ENCODE measurements around the gene FGF14.
A peak's percentile ranks its signal among the peaks of the same experiment; 100 is the strongest.

The FGF14 gene

DNA sequence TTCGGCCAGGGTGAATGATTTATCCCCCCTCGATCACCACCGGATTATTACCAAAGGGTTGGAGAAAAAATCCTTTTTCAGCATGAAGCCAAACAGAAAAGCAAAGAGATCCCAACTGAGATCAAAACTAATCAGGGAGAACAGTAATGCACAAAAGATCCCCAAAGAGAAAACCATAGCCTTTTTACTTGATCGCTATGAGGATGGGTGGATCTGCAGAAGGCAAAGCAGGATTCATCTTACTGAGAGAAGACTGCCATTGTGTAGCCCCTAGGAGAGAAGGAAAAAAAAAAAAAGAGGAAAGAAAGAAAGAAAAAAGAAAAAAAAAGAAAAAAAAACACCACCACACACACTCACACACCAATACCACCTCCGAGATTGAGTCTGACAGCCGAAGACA is at the start of gene FGF14:
FGF14 (minus strand) TSS at position 283 of the 400 bp plus-strand sequence.
- Mint-ChIP-seq H3K27ac (peak within 1 kb of the TSS; percentile 62), H3K36me3 (no peaks in the 10 kb centered on the region), H3K9me3 (no peaks in the 10 kb centered on the region), H3K4me1 (peaks cover 29% of the 10 kb centered on the region), H3K4me3 (peak within 1 kb of the TSS; percentile 70)
- no peak for DNase-seq (ENCODE audit: low spot score in 2 of 2)
- no peak for ATAC-seq

DNA sequence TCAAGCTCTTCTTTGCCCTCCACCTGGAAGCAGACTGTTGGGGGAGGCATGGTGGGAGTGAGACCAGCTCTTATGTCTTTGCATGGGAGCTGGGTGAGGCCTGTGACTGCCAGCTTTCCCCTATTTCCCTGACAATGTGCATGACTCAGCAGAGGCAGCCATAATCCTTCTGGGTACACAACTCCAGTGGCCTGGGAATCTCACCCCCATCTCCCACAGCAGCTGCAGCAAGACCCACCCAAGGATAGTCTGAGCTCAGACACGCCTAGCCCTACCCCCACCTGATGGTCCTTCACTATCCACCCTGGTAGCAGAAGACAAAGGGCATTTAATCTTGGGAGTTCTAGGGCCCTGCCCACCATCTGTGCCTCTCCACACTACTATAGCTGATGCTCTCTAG is 41.4 kb upstream of the FGF14 start:
- Mint-ChIP-seq H3K27ac (no peak overlapping the region), H3K36me3 (no peaks in the 10 kb centered on the region), H3K9me3 (peaks cover 2% of the 10 kb centered on the region), H3K4me3 (no peak overlapping the region), H3K4me1 (no peaks in the 10 kb centered on the region)
- ATAC-seq (no peak), DNase-seq (ENCODE audit: low spot score in 2 of 2) (no peak)

DNA sequence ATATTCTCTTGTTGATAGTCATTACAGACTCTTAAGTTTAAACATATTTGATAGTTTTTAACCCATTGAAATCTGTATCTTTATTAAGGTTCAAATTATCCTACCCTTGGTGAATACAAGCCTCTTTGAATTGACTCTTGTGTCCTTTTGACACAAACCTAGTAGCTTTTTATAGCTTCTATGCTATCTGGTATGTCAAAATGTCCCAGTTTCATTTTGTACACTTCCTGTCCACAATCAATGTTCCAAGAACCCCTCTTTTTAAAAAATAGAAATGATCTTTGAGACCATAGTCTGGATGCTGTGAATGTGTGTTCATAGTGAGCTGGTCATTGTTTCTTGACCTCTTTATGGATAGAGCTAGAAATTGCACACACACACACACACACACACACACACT is 39.2 kb upstream of the FGF14 start:
- H3K36me3 Mint-ChIP-seq = no peaks in the 10 kb centered on the region
- H3K4me3 Mint-ChIP-seq = no peak overlapping the region
- ATAC-seq (no peak), DNase-seq (ENCODE audit: low spot score in 2 of 2) (no peak)
- H3K4me1 Mint-ChIP-seq = no peaks in the 10 kb centered on the region
- no peak overlapping the region for H3K27ac Mint-ChIP-seq
- no peaks in the 10 kb centered on the region for H3K9me3 Mint-ChIP-seq

DNA sequence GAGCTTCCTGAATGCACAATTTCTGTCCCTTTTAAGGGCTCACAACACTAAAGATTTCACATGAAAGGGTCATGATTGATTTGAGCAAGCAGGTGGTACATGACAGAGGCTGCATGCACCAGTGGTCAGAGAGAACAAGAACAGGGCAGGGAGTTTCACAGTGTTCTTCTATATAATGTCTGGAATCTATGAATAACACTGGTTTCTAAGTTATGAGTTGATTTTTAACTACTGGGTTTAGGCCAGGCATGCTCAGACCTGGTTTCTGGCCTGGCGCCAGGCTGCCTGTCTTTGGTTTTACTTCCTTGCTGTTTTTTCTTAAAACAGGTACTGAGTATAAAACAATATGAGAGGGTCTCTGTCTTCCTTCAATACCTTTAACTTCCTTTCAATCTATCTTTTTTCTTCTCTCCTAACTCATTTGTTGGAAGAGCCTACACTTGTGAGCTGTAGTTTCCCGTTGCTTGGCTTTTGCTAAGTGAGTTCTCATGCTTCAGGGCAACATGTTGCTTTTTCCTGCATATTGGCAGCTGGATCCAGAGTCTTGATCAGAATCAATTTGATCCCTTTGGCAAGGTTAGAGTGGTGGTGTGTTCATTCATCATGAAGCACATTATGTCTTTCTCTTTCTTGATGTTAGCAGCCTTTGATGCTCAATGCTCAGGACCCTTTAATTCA is 38.5 kb upstream of the FGF14 start:
- Mint-ChIP-seq H3K4me1 (no peaks in the 10 kb centered on the region), H3K9me3 (no peaks in the 10 kb centered on the region)

DNA sequence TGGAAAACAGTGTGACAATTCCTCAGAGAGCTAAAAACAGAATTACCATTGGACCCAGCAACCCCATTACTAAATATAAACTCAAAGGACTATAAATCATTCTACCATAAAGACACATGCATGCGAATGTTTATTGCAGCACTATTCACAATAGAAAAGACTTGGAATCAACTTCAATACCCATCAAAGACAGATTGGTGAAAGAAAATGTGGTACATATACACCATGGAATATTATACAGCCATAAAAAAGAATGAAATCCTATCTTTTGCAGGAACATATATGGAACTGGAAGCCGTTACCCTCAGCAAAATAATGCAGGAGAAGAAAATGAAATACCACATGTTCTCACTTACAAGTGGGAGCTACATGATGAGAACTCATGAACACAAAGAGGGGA is 20.8 kb upstream of the FGF14 start:
- Mint-ChIP-seq H3K9me3 (peaks cover 8% of the 10 kb centered on the region), H3K27ac (no peak overlapping the region), H3K4me3 (no peak overlapping the region), H3K4me1 (no peaks in the 10 kb centered on the region), H3K36me3 (no peaks in the 10 kb centered on the region)
- DNase-seq (ENCODE audit: low spot score in 2 of 2) (no peak), ATAC-seq (no peak)

More for the DNA sequence above, 38.5 kb upstream of the FGF14 start:
- H3K27ac Mint-ChIP-seq = no peak overlapping the region
- no peaks in the 10 kb centered on the region for H3K36me3 Mint-ChIP-seq
- ATAC-seq (no peak), DNase-seq (ENCODE audit: low spot score in 2 of 2) (no peak)
- H3K4me3 Mint-ChIP-seq = no peak overlapping the region

DNA sequence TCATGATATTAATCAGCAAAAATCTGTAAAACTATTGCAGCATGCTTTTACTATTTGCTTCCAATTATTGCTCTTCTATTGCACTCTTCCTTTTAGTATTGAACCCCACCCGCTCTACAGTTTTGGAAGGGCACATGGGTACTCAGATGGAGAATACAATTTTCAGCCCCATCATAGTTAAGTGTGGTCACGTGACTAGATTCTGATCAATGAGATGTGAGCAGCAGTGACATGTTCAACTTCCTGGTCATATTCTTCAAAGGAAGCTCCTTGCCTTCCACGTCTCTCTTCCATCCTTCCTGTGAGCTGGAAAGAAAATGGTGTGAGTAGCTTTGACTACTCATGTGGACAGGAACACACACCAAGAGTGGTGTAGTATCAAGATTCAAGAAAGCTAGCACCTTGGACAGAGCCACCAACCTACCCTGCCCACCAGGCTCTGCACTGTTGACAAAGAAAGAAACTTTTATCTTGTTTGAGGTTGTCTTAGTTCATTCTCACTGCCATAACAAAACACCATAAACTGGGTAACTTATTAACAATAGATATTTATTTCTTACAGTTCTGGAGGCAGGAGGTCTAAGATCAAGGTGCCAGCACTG is 3.8 kb upstream of the FGF14 start:
- H3K9me3 Mint-ChIP-seq = no peaks in the 10 kb centered on the region
- ATAC-seq (no peak), DNase-seq (ENCODE audit: low spot score in 2 of 2) (no peak)

DNA sequence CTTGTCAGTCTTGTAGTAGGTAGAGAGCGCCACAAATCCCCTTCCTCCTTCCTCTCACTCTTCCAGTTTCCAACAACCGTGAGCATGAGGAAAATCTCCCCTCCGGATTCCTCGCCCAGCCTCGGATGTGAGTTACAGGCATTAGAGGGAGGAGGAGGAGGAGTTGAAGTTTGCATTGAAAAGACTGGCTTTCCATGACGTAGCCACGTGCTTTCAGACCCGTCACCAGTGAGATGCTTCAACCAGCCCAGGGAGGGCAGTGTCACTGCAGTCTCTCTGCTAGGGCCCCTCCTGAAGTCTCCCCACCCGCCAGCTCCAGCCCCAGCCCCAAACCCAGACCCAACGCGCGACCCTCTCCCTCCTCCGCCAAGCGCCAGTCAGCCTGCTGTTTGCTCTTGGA is 442 bp upstream of the FGF14 start:
- no peaks in the 10 kb centered on the region for H3K9me3 Mint-ChIP-seq
- no peak for DNase-seq (ENCODE audit: low spot score in 2 of 2)
- peak overlapping the region; percentile 62 for H3K27ac Mint-ChIP-seq

More for the DNA sequence above, 3.8 kb upstream of the FGF14 start:
- Mint-ChIP-seq H3K4me3 (no peak overlapping the region), H3K4me1 (peaks cover 19% of the 10 kb centered on the region), H3K27ac (no peak overlapping the region), H3K36me3 (no peaks in the 10 kb centered on the region)

DNA sequence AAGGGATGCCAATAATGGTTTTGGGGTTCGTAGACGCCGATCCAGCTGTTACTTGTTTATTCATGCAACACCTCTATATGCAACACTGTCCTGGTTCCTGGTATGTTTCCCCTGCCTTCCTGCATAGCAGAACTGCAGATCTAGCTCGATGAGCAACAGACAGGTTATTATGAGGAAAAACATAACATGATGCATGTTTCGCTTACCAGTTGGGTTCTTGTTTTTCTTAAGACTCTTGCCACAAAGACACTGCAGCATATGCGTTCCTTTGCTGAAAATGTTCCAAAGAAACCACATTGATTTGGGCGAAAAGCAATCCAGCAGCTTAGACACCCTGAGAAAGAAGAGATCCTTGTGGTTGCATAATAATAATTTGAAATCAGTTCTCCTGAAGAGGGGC is 583 bp downstream of the FGF14 start:
- H3K4me3 Mint-ChIP-seq = peak overlapping the region; percentile 70
- no peak overlapping the region for H3K27ac Mint-ChIP-seq
- no peaks in the 10 kb centered on the region for H3K9me3 Mint-ChIP-seq
- peaks cover 29% of the 10 kb centered on the region for H3K4me1 Mint-ChIP-seq
- no peaks in the 10 kb centered on the region for H3K36me3 Mint-ChIP-seq
- no peak for ATAC-seq
- no peak for DNase-seq (ENCODE audit: low spot score in 2 of 2)

More for the DNA sequence above, 442 bp upstream of the FGF14 start:
- peaks cover 29% of the 10 kb centered on the region for H3K4me1 Mint-ChIP-seq
- peak overlapping the region; percentile 70 for H3K4me3 Mint-ChIP-seq
- no peaks in the 10 kb centered on the region for H3K36me3 Mint-ChIP-seq
- peak; percentile 82 for ATAC-seq

DNA sequence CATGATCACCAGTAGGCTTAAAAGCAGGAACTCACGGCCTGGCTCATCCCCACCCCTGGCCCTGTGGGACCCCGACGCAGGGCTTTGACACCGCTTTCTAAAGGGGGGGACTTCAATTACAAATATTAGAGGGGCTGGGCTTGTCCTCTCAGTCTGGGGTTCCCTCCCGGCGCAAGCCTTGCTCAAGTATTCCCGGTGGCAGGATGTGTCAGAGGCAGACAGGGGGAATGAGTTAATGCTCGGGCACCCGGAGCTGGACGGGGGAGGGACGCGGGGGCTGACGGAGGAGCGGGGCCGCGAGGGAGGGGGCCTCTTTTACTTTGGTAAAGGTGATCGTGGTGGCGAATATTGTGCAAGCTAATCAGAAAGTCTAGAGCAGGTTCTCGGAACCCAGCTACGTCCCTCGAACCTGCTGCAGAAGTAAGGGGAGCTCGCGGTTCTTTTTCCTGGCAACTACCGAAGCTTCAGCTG is 1.1 kb downstream of the FGF14 start:
- Mint-ChIP-seq H3K4me3 (peak overlapping the region; percentile 70), H3K4me1 (peaks cover 29% of the 10 kb centered on the region), H3K36me3 (no peaks in the 10 kb centered on the region), H3K27ac (no peak overlapping the region), H3K9me3 (no peaks in the 10 kb centered on the region)
- ATAC-seq (no peak), DNase-seq (ENCODE audit: low spot score in 2 of 2) (no peak)

DNA sequence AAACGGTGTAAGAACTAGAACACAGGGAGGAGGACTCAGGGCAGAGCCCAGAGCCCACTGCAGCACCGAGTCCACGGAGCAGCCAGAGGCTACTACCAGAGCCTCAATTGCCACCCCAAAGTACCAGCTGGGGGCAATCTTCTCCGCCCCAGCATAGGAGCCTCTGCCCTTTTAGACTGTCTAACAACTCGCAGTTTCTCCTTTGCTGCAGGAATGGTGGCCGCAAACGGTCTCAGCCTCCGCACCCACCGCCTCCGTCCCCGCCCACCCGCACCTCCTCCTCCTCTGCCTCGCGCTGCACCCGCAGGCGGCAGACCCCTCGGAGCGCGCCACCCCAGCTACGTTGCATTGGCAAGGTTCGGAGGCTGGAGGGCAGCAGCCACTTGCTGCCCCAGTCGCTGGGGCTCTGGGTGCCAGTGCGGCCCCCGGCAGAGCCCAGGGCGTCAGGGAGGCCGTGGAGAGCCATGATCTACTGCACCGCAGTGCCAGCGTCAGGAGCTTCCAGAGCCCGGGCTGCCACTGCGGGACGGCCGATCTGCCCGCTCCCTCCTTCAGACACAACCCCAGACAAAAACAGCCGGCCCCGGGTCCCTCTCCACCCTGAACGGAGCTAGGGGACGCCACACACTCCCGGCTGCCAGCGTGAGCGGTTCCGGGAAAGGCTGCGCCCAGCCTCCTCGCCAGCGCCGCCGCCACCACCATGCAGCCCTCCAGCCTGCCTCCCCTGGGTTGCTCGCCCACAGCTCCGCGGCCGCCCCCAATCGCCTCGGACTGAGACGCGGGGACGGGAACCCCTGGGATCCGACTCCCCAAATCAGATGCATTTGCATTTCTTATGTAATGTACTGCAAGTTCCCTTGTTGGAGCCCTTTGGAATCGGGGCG is 1.8 kb downstream of the FGF14 start:
- Mint-ChIP-seq H3K27ac (no peak overlapping the region), H3K36me3 (no peaks in the 10 kb centered on the region), H3K4me3 (peak overlapping the region; percentile 70), H3K4me1 (peaks cover 32% of the 10 kb centered on the region), H3K9me3 (no peaks in the 10 kb centered on the region)
- peak in 1 of 2 donors; percentile 56 for DNase-seq (ENCODE audit: low spot score in 2 of 2)
- ATAC-seq = peak; percentile 57

DNA sequence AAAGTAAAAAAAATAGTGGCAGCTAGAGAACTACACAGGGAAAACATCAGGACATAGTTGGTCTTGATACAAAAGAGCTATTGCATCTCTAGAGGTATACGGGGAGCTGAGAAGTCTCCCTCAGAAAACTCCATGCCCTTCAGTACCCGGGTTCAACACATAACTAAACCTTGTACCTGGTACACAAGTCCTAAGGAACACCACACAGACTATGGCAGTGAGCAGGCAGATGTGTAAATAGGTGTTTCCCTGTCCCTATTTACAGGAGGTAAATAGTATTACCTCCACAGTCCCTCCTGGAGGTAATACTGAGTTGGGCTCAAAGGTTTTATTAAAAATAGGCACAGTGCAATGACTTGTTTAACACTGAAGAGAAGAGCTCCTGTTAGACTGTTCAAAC is 5.9 kb downstream of the FGF14 start:
- Mint-ChIP-seq H3K4me1 (peaks cover 39% of the 10 kb centered on the region), H3K4me3 (no peak overlapping the region), H3K27ac (no peak overlapping the region), H3K9me3 (peaks cover 3% of the 10 kb centered on the region), H3K36me3 (no peaks in the 10 kb centered on the region)
- no peak for ATAC-seq
- DNase-seq (ENCODE audit: low spot score in 2 of 2) = no peak

DNA sequence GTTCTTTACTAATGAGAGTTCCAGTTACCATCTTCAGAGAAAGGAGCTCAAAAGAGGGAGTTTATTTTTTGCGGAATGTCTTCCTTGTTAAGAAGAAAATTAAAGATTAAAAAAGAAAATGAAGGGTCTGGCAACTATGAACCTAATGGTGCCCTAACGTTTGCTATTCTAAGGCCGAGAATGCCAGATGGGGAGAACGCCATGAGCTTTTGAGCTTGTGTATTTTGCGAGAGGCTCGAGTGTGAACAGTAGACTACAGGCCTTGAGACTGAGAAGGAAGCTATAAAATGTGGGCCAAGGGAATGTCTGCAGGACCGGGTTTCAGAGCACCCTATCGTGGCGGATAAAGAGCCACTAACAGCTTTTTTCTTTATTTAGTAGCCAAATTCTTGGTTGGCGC is 6.7 kb downstream of the FGF14 start:
- Mint-ChIP-seq H3K36me3 (no peaks in the 10 kb centered on the region), H3K4me1 (peaks cover 32% of the 10 kb centered on the region), H3K27ac (peak overlapping the region; percentile 89), H3K9me3 (peaks cover 3% of the 10 kb centered on the region), H3K4me3 (peak overlapping the region; percentile 77)
- ATAC-seq (no peak), DNase-seq (ENCODE audit: low spot score in 2 of 2) (no peak)

DNA sequence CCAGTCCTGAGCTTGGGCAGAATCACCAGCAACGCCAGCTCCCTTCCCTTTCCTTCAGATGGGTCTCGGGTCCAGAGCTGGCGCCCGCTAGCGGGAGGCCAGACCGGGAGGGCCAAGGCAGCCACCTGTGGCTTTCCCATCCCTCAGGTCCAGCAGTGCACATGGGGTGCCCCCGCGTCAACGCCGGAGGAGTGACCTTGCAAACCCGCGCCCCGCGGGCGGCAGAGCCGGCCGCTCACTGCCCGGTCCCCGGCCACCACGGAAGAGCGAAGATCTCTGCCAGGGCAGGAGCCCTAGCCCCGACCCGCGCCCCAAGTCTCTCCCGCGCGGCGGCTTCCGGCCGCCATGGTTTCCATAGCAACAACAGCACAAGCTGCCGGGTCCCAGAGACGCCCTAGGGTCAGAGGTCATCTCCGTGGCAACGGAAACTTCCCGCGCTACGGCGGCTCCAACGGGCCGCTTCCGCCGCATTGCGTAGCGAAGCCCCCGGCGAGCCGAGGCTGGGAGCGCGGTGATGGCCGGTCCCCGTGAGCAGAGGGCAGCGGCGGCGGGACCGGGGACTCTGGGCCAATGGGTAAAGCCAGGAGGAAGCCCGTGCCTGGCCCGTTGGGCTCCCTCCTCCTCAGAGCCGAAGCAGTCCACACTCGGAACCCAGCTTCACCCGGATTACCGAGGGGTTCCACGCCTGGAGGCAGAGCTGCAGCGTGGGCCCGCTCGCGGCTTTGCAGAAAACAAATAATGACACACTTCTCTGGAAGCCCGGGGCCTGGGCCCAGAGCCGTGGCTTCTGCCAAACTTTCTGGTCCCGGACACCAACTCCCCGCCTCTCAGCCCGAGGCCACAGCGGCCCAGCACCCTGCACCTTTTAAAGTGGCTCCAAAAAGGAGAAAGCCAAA is 7.4 kb downstream of the FGF14 start:
- Mint-ChIP-seq H3K4me1 (peaks cover 28% of the 10 kb centered on the region), H3K36me3 (no peaks in the 10 kb centered on the region), H3K27ac (peak overlapping the region; percentile 89), H3K9me3 (peaks cover 3% of the 10 kb centered on the region), H3K4me3 (peak overlapping the region; percentile 77)
- peak; percentile 96 to 99 for DNase-seq (ENCODE audit: low spot score in 2 of 2)
- peak; percentile 92 for ATAC-seq

DNA sequence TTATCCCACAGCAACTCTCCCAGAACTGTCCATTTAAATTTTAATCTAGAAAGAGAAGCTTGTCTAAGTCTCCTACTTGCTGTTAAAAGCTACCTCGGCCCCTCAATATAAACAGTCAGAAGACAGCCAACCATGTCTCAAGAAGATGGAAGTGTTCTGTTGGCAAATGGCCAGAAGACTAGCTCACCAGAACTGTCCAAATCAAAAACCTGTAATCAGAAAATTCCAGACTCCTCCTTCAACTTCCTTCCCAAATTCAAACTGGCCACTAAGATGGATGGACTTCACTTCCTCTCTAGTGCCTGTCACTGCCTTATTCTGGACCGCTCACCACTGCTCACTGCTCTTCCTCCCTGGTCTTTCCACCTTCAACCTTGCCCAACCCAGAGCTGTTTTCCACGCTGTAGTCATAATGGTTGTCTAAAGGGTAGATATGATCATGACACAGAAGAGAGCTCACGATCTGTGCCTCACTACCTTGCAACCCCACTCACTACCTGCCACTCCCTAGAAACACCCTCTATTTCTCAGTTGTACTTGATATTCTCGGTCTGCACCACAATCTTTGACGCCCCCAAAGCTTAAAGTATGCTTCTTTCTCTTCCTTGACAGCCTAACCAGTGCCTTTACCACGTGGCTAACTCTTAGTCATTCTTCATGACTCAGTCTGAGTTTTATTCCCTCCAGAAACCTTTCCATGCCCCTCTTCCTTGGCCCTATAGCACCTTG is 9.2 kb downstream of the FGF14 start:
- ATAC-seq (peak; percentile 74), DNase-seq (ENCODE audit: low spot score in 2 of 2) (no peak)
- Mint-ChIP-seq H3K27ac (no peak overlapping the region), H3K36me3 (no peaks in the 10 kb centered on the region), H3K4me1 (peaks cover 26% of the 10 kb centered on the region), H3K9me3 (peaks cover 3% of the 10 kb centered on the region), H3K4me3 (no peak overlapping the region)

Measured in stimulated activated effector memory CD8-positive, alpha-beta T cell treated with anti-CD3 and anti-CD28 coated beads, Interleukin-12 subunit alpha, Interleukin-12 subunit beta, amount 100 ng/mL, for 72 hours (primary cell).